ENCODE data around the gene CCNC. TPM values are rescaled to one million over a fixed set of nuclear protein-coding genes. Genes with fewer than 3 reads are reported as not detected.

CCNC gene
- total RNA-seq, 4 donors from 2014 or later = 27.4 to 50.7 (median 45.1) TPM

GRCh38 chr6:99522531-99522930, 45.9 kb downstream of the CCNC start:
- no peak for TF ChIP-seq EP300 (IDR thresholded peaks at IDR 0.05)
- TF ChIP-seq POLR2A (IDR thresholded peaks at IDR 0.05; ENCODE audit: low read depth) = no peak
- TF ChIP-seq POLR2AphosphoS5 (IDR thresholded peaks at IDR 0.05) = no peak
- no peak for TF ChIP-seq CTCF (IDR thresholded peaks at IDR 0.05)
- no peak for DNase-seq (ENCODE audit: extremely low spot score)
- intact Hi-C loops (cut with DNase I) = loop anchor here (5.0 kb wide), 1 partner anchor 45 kb away; the partner anchor contains the start of gene CCNC

GRCh38 chr6:99521633-99522151, 46.8 kb downstream of the CCNC start:
- intact Hi-C loops (cut with DNase I) = loop anchor here (5.0 kb wide), 1 partner anchor 46 kb away; the partner anchor contains the start of gene CCNC
- H3K27ac ChIP-seq (replicated peaks in 1 of 4) = peak overlapping the region; percentile 87 to 94 (median 90)
- no peaks in the 10 kb centered on the region for H3K27me3 ChIP-seq
- DNase-seq (ENCODE audit: extremely low spot score) = no peak
- H3K36me3 ChIP-seq = no peaks in the 10 kb centered on the region
- no peaks in the 10 kb centered on the region for H3K9me3 ChIP-seq
- peaks cover 9 to 40% (median 18%) of the 10 kb centered on the region in 4 donors for H3K4me1 ChIP-seq
- WGBS = 11% methylated on average over 7 of the region's 9 CpGs
- peak overlapping the region; percentile 63 to 89 (median 81) for H3K4me3 ChIP-seq
- TF ChIP-seq EP300 (IDR thresholded peaks at IDR 0.05) (no peak), POLR2AphosphoS5 (IDR thresholded peaks at IDR 0.05) (peak in 1 of 2 donors; percentile 37)

More at GRCh38 chr6:99522531-99522930, 45.9 kb downstream of the CCNC start:
- peak overlapping the region in 1 of 4 donors; percentile 75 for H3K4me3 ChIP-seq
- H3K9me3 ChIP-seq = no peaks in the 10 kb centered on the region
- no peaks in the 10 kb centered on the region for H3K36me3 ChIP-seq
- H3K27me3 ChIP-seq = no peaks in the 10 kb centered on the region
- H3K4me1 ChIP-seq = peaks cover 9 to 40% (median 18%) of the 10 kb centered on the region in 4 donors
- 89% methylated on average over 4 of the region's 4 CpGs for WGBS
- H3K27ac ChIP-seq (replicated peaks in 1 of 4) = peak overlapping the region in 1 of 4 donors; percentile 87

- H3K9me3 ChIP-seq = no peaks in the 10 kb centered on the region
- TF ChIP-seq POLR2AphosphoS5 (IDR thresholded peaks at IDR 0.05) (peak; percentile 92 to 98), POLR2A (IDR thresholded peaks at IDR 0.05; ENCODE audit: low read depth) (peak; percentile 83), EP300 (IDR thresholded peaks at IDR 0.05) (no peak), CTCF (IDR thresholded peaks at IDR 0.05) (peak; percentile 88 to 96 (median 89))
- peak overlapping the region; percentile 87 to 94 (median 90) for H3K27ac ChIP-seq (replicated peaks in 1 of 4)
- DNase-seq (ENCODE audit: extremely low spot score) = peak; percentile 94
- H3K36me3 ChIP-seq = no peaks in the 10 kb centered on the region
- WGBS = under 1% methylated on average over 41 of the region's 47 CpGs
- intact Hi-C loops (cut with DNase I) = loop anchor here (5.0 kb wide), 1 partner anchor 46 kb away; the partner anchor contains the start of gene CCNC
- peaks cover 9 to 44% (median 22%) of the 10 kb centered on the region in 4 donors for H3K4me1 ChIP-seq
- H3K27me3 ChIP-seq = no peaks in the 10 kb centered on the region
- H3K4me3 ChIP-seq = peak overlapping the region; percentile 63 to 89 (median 81)
Observed at GRCh38 chr6:99520855-99521632, 47.4 kb downstream of the CCNC start.

- Histone ChIP-seq H3K27me3 (no peaks in the 10 kb centered on the region), H3K9me3 (no peaks in the 10 kb centered on the region), H3K4me3 (no peak overlapping the region), H3K27ac (replicated peaks in 1 of 4) (no peak overlapping the region), H3K4me1 (peaks cover 9 to 36% (median 28%) of the 10 kb centered on the region in 4 donors), H3K36me3 (no peaks in the 10 kb centered on the region)
- DNase-seq (ENCODE audit: extremely low spot score) = no peak
- intact Hi-C loops (cut with DNase I) = loop anchor here (10.0 kb wide), 1 partner anchor 95 kb away; the partner anchor contains the start of gene PNISR
- TF ChIP-seq CTCF (IDR thresholded peaks at IDR 0.05) = no peak
- TF ChIP-seq POLR2AphosphoS5 (IDR thresholded peaks at IDR 0.05) = no peak
- no peak for TF ChIP-seq POLR2A (IDR thresholded peaks at IDR 0.05; ENCODE audit: low read depth)
- no peak for TF ChIP-seq EP300 (IDR thresholded peaks at IDR 0.05)
- 91% methylated on average over 1 of the region's 1 CpG for WGBS
Observed at GRCh38 chr6:99519446-99519845, 49.0 kb downstream of the CCNC start.

GRCh38 chr6:99514089-99514488, 54.4 kb downstream of the CCNC start:
- DNase-seq (ENCODE audit: extremely low spot score) = no peak
- no peaks in the 10 kb centered on the region for H3K9me3 ChIP-seq
- no peaks in the 10 kb centered on the region for H3K27me3 ChIP-seq
- H3K27ac ChIP-seq (replicated peaks in 1 of 4) = no peak overlapping the region
- intact Hi-C loops (cut with DNase I) = loop anchor here (10.0 kb wide), 1 partner anchor 89 kb away; the partner anchor contains the start of gene PNISR
- TF ChIP-seq POLR2AphosphoS5 (IDR thresholded peaks at IDR 0.05) = no peak
- TF ChIP-seq POLR2A (IDR thresholded peaks at IDR 0.05; ENCODE audit: low read depth) = no peak
- TF ChIP-seq EP300 (IDR thresholded peaks at IDR 0.05) = no peak
- TF ChIP-seq CTCF (IDR thresholded peaks at IDR 0.05) = no peak
- peaks cover 5 to 22% (median 18%) of the 10 kb centered on the region in 4 donors for H3K4me1 ChIP-seq
- WGBS = 55% methylated on average over 8 of the region's 8 CpGs
- H3K4me3 ChIP-seq = peak overlapping the region; percentile 68 to 77 (median 74)
- H3K36me3 ChIP-seq = peaks cover 0 to 10% (median 4%) of the 10 kb centered on the region in 4 donors

Data from esophagus muscularis mucosa (tissue), 4 donors.